HG03139 (cell line): ENCODE data around the gene CCNDBP1.
"Not testable (repeated sequence)": the region's sequence is repeated elsewhere in the genome, so short reads cannot be mapped to it uniquely, and the experiment has no call there.

Source experiments
- ATAC-seq: cut with Tn5 transposase; IDR thresholded peaks from one replicate; pipeline ENCODE4 v1.9.1; 2021; ENCODE audit not compliant: unreplicated experiment

Gene CCNDBP1

GRCh38 chr15:43190178-43190577 is 5.0 kb downstream of the CCNDBP1 start:
- ATAC-seq: no peak

DNA sequence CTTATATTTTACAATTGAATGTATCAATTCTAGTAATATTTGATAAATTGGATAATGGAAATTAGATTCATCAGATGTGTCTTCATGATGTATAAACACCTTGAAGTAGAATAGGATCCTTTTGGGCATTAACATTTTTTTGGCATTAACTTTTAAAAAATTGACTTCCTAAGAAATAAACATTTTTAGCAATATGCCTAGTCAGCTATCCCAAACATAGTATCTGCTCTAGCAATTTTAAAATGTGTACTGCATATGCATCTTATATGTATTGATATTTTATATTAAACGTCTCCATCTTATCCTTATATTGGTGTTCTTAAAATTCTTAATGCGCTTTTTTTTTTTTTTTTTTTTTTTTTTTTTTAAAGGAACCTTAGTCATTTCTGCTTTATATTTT is 8.5 kb downstream of the CCNDBP1 start:
- ATAC-seq: no peak

DNA sequence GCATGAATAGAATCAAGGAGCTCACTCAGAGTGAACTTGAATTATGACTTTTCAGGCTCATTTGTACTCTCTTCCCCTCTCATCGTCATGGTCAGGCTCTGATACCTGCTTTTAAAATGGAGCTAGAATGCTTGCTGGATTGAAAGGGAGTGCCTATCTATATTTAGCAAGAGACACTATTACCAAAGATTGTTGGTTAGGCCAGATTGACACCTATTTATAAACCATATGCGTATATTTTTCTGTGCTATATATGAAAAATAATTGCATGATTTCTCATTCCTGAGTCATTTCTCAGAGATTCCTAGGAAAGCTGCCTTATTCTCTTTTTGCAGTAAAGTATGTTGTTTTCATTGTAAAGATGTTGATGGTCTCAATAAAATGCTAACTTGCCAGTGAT is 9.6 kb downstream of the CCNDBP1 start:
- no peak for ATAC-seq

- no peak for ATAC-seq
Measured at GRCh38 chr15:43196760-43197548, 11.8 kb downstream of the CCNDBP1 start.

DNA sequence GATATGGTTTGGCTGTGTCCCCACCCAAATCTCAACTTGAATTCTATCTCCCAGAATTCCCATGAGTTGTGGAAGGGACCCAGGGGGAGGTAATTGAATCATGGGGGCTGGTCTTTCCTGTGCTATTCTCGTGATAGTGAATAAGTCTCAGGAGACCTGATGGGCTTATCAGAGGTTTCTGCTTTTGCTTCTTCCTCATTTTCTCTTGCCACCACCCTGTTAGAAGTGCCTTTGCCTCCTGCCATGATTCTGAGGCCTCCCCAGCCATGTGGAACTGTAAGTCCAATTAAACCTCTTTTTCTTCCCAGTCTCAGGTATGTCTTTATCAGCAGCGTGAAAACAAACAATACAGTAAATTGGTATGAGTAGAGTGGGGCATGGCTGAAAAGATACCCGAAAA is 12.6 kb downstream of the CCNDBP1 start:
- not testable (repeated sequence) for ATAC-seq

DNA sequence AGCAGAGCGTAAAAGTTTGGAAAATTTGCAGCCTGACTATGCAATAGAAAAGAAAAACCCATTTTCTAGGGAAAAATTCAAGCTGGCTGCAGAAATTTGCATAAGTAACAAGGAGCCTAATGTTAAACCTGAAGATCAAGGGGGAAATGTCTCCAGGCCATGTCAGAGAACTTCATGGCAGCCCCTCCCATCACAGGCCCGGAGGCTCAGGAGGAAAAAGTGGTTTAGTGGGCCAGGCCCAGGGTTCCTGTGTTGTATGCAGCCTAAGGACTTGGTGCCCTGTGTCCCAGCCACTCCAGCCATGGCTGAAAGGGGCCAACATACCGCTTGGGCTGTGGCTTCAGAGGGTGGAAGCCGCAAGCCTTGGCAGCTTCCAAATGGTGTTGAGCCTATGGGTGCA is 13.4 kb downstream of the CCNDBP1 start:
- not testable (repeated sequence) for ATAC-seq

- ATAC-seq: no peak
Measured at GRCh38 chr15:43198992-43199391, 13.8 kb downstream of the CCNDBP1 start.

GRCh38 chr15:43199945-43200488 is 14.8 kb downstream of the CCNDBP1 start:
- ATAC-seq: no peak

DNA sequence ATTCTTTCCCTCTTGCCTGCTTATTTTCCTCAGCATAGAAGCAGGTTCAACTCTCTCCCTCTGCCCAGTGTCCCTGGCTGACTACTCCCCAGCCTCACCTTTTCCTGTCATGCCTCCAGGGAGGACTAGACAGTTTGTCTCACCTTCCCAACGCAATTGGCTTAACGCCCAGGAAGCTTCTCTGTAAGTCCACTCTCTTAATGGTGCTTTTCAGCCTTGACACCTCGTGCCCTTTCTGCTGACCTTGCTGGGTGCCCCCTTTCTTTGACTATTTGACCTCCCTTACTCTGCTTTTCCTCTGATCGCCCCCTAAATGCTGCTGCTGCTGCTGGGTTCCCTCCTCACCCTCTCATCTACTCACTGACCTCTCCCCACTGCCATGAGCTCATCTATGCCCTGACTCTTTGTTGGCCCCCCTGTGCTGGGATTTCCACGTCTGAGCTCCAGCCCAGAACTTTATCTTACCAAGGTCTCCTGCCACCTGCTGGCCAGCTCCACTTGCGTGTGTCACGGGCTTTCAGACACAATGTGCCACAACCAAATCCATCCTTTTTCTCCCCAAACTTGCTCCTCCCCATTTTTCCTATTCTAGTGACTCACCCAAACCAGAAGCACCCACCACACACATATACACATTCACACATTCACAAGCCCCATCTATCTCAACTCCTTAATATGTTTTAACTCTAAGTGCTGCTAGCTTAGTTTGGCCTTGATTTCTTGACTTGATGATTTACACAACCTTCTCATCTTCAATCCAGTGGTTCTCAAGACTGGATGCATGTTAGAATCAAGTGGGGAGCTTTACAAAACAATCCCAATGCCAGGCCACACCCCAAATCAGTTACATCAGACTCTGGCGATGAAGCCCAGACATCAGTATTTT is 19.1 kb downstream of the CCNDBP1 start:
- no peak for ATAC-seq

- ATAC-seq: no peak
Measured at GRCh38 chr15:43206054-43206453, 20.9 kb downstream of the CCNDBP1 start.

GRCh38 chr15:43207024-43207423 is 21.8 kb downstream of the CCNDBP1 start:
- no peak for ATAC-seq

GRCh38 chr15:43208052-43209002 is 23.1 kb downstream of the CCNDBP1 start:
- no peak for ATAC-seq

DNA sequence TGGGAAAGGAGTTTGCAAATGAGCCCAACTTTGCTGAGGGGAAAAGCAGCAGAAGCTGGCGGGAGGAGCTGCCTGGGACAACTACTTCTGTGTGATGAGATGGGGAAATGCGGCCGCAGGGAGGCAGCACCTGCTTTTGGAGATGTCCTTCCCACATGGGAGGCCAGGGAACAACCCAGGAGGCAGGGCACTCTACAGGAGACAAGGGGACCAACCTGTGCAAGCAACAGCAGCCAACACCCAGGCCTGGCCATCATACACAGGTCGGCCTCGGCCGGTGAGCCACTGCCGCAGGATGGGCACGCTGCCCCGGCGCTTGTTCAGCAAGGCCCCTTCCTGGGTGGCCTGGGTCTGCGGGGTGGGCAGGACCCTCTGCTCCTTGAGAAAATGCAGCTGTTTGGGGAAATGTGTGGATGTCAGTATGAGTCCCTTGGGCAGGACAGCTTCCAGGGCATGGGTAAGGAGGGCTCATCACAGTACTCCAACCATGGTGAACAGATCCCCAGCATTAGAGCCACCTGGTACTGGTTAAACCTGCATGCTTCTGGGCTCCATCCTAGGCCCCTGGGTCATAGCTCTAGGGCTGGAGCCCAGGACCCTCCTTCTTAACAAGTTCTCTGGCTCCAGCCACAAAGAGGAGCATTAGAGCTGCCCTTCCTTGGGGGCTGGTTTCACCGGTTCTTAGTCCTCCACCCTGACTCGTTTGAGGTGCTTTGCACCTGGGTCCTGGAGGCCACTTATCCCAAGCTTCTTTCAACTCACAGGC is 24.0 kb downstream of the CCNDBP1 start:
- no peak for ATAC-seq

- no peak for ATAC-seq
Measured at GRCh38 chr15:43210172-43210745, 25.1 kb downstream of the CCNDBP1 start.

DNA sequence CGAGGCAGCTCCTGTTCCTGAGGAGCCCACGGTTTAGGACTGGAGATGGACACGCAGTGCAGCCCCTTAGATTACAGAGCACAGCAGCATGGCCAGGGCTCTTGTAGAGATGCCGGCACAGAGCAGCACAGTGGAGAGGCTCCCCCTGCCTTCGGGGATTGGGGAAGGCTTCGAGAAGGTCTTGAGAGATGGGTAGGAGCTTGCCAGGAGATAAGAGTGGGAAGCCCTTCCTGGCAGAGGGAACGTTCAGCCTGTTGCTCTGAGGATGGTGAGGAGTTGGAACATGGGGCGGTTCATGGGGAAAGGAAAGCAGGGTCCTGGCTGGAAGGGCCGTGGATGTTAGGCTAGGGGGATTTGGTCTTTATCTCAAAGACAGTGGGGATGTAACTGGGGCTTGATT is 25.6 kb downstream of the CCNDBP1 start:
- ATAC-seq: no peak

DNA sequence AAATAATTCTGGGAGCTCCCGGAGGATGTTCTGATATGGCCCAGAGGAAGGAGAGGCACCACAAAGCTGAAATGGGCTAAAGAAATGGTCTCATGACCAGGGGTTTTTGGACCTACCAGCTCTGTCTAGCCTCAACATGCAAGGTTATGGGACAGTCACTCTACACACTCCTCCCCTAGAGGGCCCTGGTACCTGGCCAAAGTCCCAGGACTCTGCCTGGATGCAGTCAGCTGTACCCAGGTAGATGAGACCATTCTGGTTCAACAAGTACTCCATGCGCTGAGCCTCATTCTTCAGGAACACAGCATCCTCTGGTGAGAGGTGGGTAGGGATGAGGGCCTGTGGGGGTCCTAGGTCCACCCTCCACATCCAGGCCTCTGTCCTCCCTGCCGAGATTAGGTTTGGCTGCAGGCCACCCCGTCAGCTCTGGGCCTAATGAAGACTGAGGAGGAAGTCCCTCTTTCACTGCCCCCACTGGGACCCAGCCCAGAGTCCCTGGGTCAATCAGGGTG is 26.1 kb downstream of the CCNDBP1 start:
- no peak for ATAC-seq

DNA sequence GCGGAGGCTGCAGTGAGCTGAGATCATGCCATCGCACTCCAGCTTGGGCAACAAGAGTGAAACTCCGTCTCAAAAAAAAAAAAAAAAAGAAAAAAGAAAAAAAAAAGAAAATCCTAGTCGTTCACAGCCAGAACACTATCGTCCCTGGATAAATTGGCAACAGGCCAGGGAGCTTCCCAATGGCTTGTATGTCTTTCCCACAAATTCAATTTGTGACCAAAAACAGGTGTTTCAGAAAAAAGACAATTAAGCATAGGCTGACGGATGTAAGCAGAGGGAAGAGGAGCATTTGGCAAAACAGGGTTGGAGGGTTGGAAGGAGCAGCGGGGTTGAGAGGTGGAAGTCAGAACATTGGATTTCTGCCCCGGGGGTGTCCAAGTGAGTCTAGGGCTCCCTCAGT is 27.1 kb downstream of the CCNDBP1 start:
- ATAC-seq: no peak

DNA sequence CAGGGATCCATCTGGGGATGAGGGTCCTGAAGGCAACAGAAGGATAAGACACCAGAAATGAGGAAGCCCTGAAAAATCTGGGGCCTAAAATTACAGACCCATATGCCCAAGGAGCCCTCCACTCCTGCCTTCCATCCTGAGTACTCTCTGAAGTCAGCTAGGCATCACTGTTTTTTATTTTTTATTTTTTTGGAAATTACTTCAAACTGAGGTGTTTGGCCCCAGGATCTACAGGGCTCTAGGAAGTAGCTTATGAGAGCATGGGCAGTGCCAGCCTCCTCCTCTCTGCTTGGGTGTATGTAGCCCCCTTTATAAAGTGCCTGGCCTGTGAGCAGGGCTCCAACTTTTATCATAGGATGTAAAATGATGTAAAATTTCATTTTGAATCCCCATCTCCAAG is 27.7 kb downstream of the CCNDBP1 start:
- no peak for ATAC-seq

DNA sequence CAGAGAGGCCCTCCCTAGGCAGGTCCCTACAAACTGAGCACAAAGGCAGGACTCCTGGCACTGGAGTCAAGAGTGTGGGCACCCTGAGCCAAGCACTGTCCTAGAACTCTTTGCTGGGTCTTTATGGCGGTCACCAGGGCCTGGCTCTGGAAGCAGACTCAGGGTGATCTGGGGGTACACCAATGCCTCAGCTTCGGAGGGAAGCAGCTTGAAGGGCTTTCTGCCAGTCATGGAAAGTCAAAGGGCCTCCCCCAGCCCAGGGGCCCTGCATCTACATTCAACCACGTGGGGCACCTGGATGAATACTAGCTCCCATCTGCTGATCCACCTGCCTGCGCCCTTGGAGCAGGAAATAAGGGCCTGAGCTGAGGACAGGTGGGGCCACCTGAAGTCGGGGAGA is 28.3 kb downstream of the CCNDBP1 start:
- no peak for ATAC-seq
